Liver (tissue), 9 donors: Measurements from ENCODE around the gene SMOC2. TPM values are rescaled to one million over a fixed set of nuclear protein-coding genes. Genes with fewer than 3 reads are reported as not detected.

Experiments
- DNase-seq: peaks from one replicate; pipeline ENCODE4 v3.0.0-alpha.2; 2017; ENCODE audit warnings: low spot score
- H3K27ac ChIP-seq, 2 donors: one replicate each; pipeline ENCODE4 v1.7.0; 2013; ENCODE audit warnings: inconsistent platforms in 2 of 2, low read length in 2 of 2, control low read depth in 1 of 2, low read depth in 1 of 2, mild to moderate bottlenecking in 1 of 2
- H3K27me3 ChIP-seq, 4 donors: one replicate each; pipeline versions ENCODE4 v1.6.1 to v1.7.0; 2013; ENCODE audit warnings: low read length in 3 of 4, inconsistent platforms in 1 of 4, mild to moderate bottlenecking in 1 of 4, moderate library complexity in 1 of 4; ENCODE audit not compliant: control insufficient read depth in 4 of 4, insufficient read depth in 4 of 4
- H3K36me3 ChIP-seq, 4 donors: one replicate each; pipeline versions ENCODE4 v1.6.1 to v1.7.0; 2013; ENCODE audit warnings: low read length in 3 of 4, mild to moderate bottlenecking in 3 of 4, low read depth in 1 of 4, moderate library complexity in 1 of 4; ENCODE audit not compliant: control insufficient read depth in 4 of 4, insufficient read depth in 3 of 4
- H3K4me1 ChIP-seq, 4 donors: one replicate each; pipeline versions ENCODE4 v1.6.1 to v1.7.0; 2013; ENCODE audit warnings: low read length in 3 of 4, mild to moderate bottlenecking in 3 of 4, moderate library complexity in 1 of 4; ENCODE audit not compliant: control insufficient read depth in 4 of 4, insufficient read depth in 4 of 4
- H3K4me3 ChIP-seq, 3 donors: one replicate each; pipeline versions ENCODE4 v1.6.1 to v1.7.0; 2013; ENCODE audit warnings: low read length in 3 of 3, control low read depth in 1 of 3, low read depth in 1 of 3, mild to moderate bottlenecking in 1 of 3
- H3K9ac ChIP-seq, 2 donors: one replicate each; pipeline ENCODE4 v1.7.0; 2013; ENCODE audit warnings: low read length in 2 of 2, mild to moderate bottlenecking in 2 of 2, moderate library complexity in 2 of 2, control low read depth in 1 of 2, low read depth in 1 of 2
- H3K9me3 ChIP-seq, 4 donors: one replicate each; pipeline versions ENCODE4 v1.6.1 to v1.7.0; 2013; ENCODE audit warnings: low read length in 3 of 4; ENCODE audit not compliant: control insufficient read depth in 4 of 4
- ATF3 ChIP-seq: IDR thresholded peaks from 2 replicates; pipeline ENCODE4 v1.6.1; 2016; ENCODE audit warnings: antibody characterized with exemption
- CTCF ChIP-seq: fragments of 150-350 bp; IDR thresholded peaks from 2 replicates; pipeline ENCODE4 v1.5.1; 2017; ENCODE audit warnings: improper control_type of control experiment, low read depth, low read length; ENCODE audit not compliant: missing input control
- EGR1 ChIP-seq, 2 donors: IDR thresholded peaks; 2 replicates each; pipeline ENCODE4 v1.6.1; 2016 to 2018; ENCODE audit warnings: antibody characterized with exemption in 2 of 2, low read depth in 2 of 2
- FOXA1 ChIP-seq: IDR thresholded peaks from 2 replicates; pipeline ENCODE4 v1.6.1; 2016; ENCODE audit warnings: antibody characterized with exemption
- FOXA2 ChIP-seq: IDR thresholded peaks from 2 replicates; pipeline ENCODE4 v1.6.1; 2016; ENCODE audit warnings: antibody characterized with exemption
- GABPA ChIP-seq, 2 donors: IDR thresholded peaks in 1 of 2; conservative IDR thresholded peaks in 1 of 2; 2 replicates each; pipeline ENCODE4 v1.6.1; 2016; ENCODE audit warnings: antibody characterized with exemption in 2 of 2, mild to moderate bottlenecking in 1 of 2, moderate library complexity in 1 of 2
- HNF4A ChIP-seq, 2 donors: conservative IDR thresholded peaks; 2 replicates each; pipeline ENCODE4 v1.6.1; 2016; ENCODE audit warnings: antibody characterized with exemption in 2 of 2, mild to moderate bottlenecking in 2 of 2
- HNF4G ChIP-seq: IDR thresholded peaks from 2 replicates; pipeline ENCODE4 v1.6.1; 2016; ENCODE audit warnings: antibody characterized with exemption
- JUND ChIP-seq, 2 donors: IDR thresholded peaks; 2 replicates each; pipeline ENCODE4 v1.6.1; 2016; ENCODE audit warnings: antibody characterized with exemption in 2 of 2
- NR2F2 ChIP-seq: IDR thresholded peaks from 2 replicates; pipeline ENCODE4 v1.6.1; 2016; ENCODE audit warnings: antibody characterized with exemption
- RAD21 ChIP-seq, 2 donors: IDR thresholded peaks; 2 replicates each; pipeline ENCODE4 v1.6.1; 2016; ENCODE audit warnings: antibody characterized with exemption in 2 of 2, mild to moderate bottlenecking in 2 of 2
- REST ChIP-seq: IDR thresholded peaks from 2 replicates; pipeline ENCODE4 v1.6.1; 2016; ENCODE audit warnings: antibody characterized with exemption, mild to moderate bottlenecking
- RXRA ChIP-seq, 2 donors: IDR thresholded peaks; 2 replicates each; pipeline ENCODE4 v1.6.1; 2017 to 2018; ENCODE audit warnings: antibody characterized with exemption in 2 of 2, mild to moderate bottlenecking in 1 of 2
- SP1 ChIP-seq: IDR thresholded peaks from 2 replicates; pipeline ENCODE4 v1.6.1; 2018; ENCODE audit warnings: antibody characterized with exemption, mild to moderate bottlenecking
- TAF1 ChIP-seq: conservative IDR thresholded peaks from 2 replicates; pipeline ENCODE4 v1.6.1; 2016; ENCODE audit warnings: antibody characterized with exemption, mild to moderate bottlenecking
- YY1 ChIP-seq: IDR thresholded peaks from 2 replicates; pipeline ENCODE4 v1.6.1; 2016; ENCODE audit warnings: antibody characterized with exemption, mild to moderate bottlenecking
- WGBS: extraction: QIAGEN DNeasy Blood & Tissue Kit; methylation state at CpG from one replicate; pipeline ENCODE4 v1.1.7; 2013; 5-methylcytosine and 5-hydroxymethylcytosine counted together
- polyA plus RNA-seq, 2 donors: library from polyadenylated mRNA; stranded (reverse) in 1 of 2; unstranded in 1 of 2; fragments of 200-250 nt in 1 of 2; fragments of >200 nt in 1 of 2; fragmentation: Nextera tagmentation in 1 of 2; extraction: Ambion mirVana in 1 of 2; gene quantifications; one replicate each; pipeline versions ENCODE4 v1.2.1 to v1.2.3, GENCODE V29; 2013 to 2015
- total RNA-seq, 2 donors: library from RNA; depleted of rRNA; stranded (reverse); fragments of >200 nt; gene quantifications; one replicate each; pipeline ENCODE4 v1.2.3, GENCODE V29; 2014
- TF ChIP-seq, protein P1 (sequence below): IDR thresholded peaks from 2 replicates; pipeline ENCODE4 v1.6.1; 2016; ENCODE audit warnings: antibody characterized with exemption
- TF ChIP-seq, protein P2 (sequence below): IDR thresholded peaks from 2 replicates; pipeline ENCODE4 v1.6.1; 2016; ENCODE audit warnings: antibody characterized with exemption
- donor health status: healthy.
- donor health status: healthy.
- donor health status: healthy.
- donor health status: healthy.
- donor health status: healthy.

Gene SMOC2
- total and polyA plus RNA-seq, 4 donors, result 0.23 to 1.9 (median 1.1) TPM

DNA sequence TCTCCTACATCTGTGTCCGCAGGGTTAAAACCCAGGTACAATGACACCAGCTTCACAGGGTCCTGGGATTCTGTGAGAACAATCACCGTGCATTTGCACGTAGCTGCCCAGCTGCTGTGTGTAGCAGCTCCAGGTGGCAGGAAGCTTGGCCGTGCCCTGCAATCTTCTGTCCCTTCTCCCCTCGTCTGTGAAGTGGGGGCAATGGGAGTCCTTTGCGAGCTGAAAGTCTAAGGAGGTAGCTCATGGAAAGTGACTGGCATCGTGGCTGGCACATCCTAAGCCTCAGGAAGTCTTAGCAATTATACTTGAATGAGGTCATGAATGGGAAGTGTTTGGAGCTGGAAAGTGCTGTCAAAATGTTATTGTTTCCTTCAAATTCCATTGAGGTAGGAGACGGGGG is 137.1 kb downstream of the SMOC2 start:
- no peaks in the 10 kb centered on the region for H3K27me3 ChIP-seq
- no peak overlapping the region for H3K27ac ChIP-seq
- H3K4me1 ChIP-seq, result no peaks in the 10 kb centered on the region
- H3K9me3 ChIP-seq, result no peaks in the 10 kb centered on the region
- H3K4me3 ChIP-seq, result no peak overlapping the region
- 68% methylated on average over 8 of the region's 8 CpGs for WGBS
- H3K9ac ChIP-seq, result no peak overlapping the region
- DNase-seq, result no peak
- H3K36me3 ChIP-seq, result no peaks in the 10 kb centered on the region
- TF ChIP-seq JUND (IDR thresholded peaks at IDR 0.05), result no peak
- TF ChIP-seq FOXA1, result no peak
- no peak for TF ChIP-seq RXRA (IDR thresholded peaks at IDR 0.05)
- TF ChIP-seq FOXA2, result no peak
- TF ChIP-seq NR2F2, result no peak
- no peak for TF ChIP-seq HNF4A (conservative IDR thresholded peaks at IDR 0.05)
- TF ChIP-seq YY1, result no peak
- TF ChIP-seq GABPA (IDR thresholded peaks at IDR 0.05 in 1 of 2, conservative IDR thresholded peaks at IDR 0.05 in 1 of 2), result no peak
- TF ChIP-seq REST, result no peak
- TF ChIP-seq, protein P1, sequence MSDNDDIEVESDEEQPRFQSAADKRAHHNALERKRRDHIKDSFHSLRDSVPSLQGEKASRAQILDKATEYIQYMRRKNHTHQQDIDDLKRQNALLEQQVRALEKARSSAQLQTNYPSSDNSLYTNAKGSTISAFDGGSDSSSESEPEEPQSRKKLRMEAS, result no peak
- no peak for TF ChIP-seq SP1
- no peak for TF ChIP-seq HNF4G
- TF ChIP-seq, protein P2, sequence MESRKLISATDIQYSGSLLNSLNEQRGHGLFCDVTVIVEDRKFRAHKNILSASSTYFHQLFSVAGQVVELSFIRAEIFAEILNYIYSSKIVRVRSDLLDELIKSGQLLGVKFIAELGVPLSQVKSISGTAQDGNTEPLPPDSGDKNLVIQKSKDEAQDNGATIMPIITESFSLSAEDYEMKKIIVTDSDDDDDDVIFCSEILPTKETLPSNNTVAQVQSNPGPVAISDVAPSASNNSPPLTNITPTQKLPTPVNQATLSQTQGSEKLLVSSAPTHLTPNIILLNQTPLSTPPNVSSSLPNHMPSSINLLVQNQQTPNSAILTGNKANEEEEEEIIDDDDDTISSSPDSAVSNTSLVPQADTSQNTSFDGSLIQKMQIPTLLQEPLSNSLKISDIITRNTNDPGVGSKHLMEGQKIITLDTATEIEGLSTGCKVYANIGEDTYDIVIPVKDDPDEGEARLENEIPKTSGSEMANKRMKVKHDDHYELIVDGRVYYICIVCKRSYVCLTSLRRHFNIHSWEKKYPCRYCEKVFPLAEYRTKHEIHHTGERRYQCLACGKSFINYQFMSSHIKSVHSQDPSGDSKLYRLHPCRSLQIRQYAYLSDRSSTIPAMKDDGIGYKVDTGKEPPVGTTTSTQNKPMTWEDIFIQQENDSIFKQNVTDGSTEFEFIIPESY, result no peak
- no peak for TF ChIP-seq ATF3
- TF ChIP-seq RAD21 (IDR thresholded peaks at IDR 0.05), result no peak
- TF ChIP-seq CTCF, result no peak
- no peak for TF ChIP-seq EGR1 (IDR thresholded peaks at IDR 0.05; ENCODE audit: low read depth in 2 of 2)
- no peak for TF ChIP-seq TAF1
